Lower leg skin (tissue), 4 donors: Measurements from ENCODE around the gene VPS54. TPM values are rescaled to one million over a fixed set of nuclear protein-coding genes. Genes with fewer than 3 reads are reported as not detected.

Experiments used
- DNase-seq, 2 donors: peaks; one replicate each; pipeline ENCODE4 v3.0.0-alpha.2; 2019; ENCODE audit warnings: low spot score in 2 of 2
- H3K4me3 ChIP-seq: fragments of 200-600 bp; sonication (generic); 2 replicates; pipeline ENCODE4 v1.5.1; 2017; ENCODE audit warnings: mild to moderate bottlenecking, low read depth; ENCODE audit not compliant: poor library complexity, severe bottlenecking
- POLR2A ChIP-seq, 2 donors: fragments of 450-650 bp; IDR thresholded peaks; one replicate each; pipeline ENCODE4 v1.6.1; 2016 to 2017; ENCODE audit warnings: antibody characterized with exemption in 2 of 2, mild to moderate bottlenecking in 1 of 2, moderate library complexity in 1 of 2
- WGBS, 2 donors: methylation state at CpG; one replicate each; pipeline ENCODE4 v1.1.5; 2018; 5-methylcytosine and 5-hydroxymethylcytosine counted together
- intact Hi-C: fragments of 100-400 bp; cut with DNase I; formaldehyde crosslinking; loops from one replicate; pipeline ENCODE4 v1.15.0; 2023; ENCODE audit warnings: low total_unique reads
- total RNA-seq, 4 donors: library from RNA; depleted of rRNA; stranded (reverse); fragments of >200 nt; gene quantifications; one replicate each; pipeline ENCODE4 v1.1.0, GENCODE V29; 2016
- TF ChIP-seq, protein P1 (sequence below), 3 donors: fragments of 450-650 bp; IDR thresholded peaks; one replicate each; pipeline ENCODE4 v1.5.1; 2016; ENCODE audit warnings: antibody characterized with exemption in 3 of 3, mild to moderate bottlenecking in 3 of 3, moderate library complexity in 2 of 3

Gene VPS54
- total RNA-seq, 4 donors from 2014 or later, result 14.8 to 26.4 (median 20.9) TPM

DNA sequence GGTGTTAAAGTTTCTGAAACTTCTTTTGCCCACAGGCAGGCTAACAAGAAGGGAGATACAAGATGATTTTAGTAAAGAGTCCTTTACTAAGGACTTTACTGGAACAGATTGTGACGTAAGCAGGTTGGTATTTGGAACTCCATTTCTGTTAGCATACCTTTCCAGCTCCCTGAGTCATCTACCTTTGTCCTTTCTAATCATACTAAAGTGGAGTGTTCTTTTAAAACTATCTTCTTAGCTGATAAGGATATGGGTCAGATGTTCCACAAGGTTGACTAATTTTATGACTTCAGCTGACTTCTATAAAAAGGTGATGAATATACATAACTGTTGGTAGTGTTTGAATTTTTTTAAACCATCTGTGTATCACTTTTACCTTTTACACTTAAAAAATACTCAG, 156.4 kb downstream of the VPS54 start:
- TF ChIP-seq, protein P1, sequence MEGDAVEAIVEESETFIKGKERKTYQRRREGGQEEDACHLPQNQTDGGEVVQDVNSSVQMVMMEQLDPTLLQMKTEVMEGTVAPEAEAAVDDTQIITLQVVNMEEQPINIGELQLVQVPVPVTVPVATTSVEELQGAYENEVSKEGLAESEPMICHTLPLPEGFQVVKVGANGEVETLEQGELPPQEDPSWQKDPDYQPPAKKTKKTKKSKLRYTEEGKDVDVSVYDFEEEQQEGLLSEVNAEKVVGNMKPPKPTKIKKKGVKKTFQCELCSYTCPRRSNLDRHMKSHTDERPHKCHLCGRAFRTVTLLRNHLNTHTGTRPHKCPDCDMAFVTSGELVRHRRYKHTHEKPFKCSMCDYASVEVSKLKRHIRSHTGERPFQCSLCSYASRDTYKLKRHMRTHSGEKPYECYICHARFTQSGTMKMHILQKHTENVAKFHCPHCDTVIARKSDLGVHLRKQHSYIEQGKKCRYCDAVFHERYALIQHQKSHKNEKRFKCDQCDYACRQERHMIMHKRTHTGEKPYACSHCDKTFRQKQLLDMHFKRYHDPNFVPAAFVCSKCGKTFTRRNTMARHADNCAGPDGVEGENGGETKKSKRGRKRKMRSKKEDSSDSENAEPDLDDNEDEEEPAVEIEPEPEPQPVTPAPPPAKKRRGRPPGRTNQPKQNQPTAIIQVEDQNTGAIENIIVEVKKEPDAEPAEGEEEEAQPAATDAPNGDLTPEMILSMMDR (IDR thresholded peaks at IDR 0.05), result no peak
- no peak for TF ChIP-seq POLR2A (IDR thresholded peaks at IDR 0.05)
- no peak for DNase-seq
- H3K4me3 ChIP-seq, result no peak overlapping the region
- intact Hi-C loops, result loop anchor here (10.0 kb wide), 1 partner anchor 168 kb away; no protein-coding TSS in a partner anchor
- 55 to 63% methylated on average over 1 of the region's 1 CpG for WGBS, 2 donors

DNA sequence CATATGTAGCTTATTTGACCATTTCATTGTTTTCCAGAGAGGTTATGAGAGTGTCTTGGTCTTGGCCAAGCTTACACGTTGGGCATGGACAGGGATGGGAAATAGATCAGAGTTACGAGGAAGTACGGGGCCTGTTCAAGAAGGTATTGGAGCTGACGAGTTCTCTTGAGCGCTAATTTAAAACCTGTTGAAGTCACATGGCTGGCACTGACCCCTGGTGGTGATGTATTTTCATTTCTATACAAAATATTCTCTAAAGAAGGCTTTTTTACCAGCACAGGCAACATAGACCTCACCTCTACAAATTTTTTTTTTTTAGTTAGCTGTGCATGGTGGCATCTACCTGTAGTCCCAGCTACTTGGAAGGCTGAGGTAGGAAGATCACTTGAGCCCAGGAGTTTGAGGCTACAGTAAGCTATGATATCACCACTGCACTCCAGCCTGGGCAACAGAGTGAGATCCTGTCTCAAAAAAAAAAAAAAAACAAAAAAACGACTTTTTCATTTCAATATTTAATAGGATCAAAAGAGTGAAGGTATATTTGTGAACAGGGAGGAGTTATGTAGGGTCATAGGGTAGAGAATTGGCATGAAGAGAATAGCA, 157.9 kb downstream of the VPS54 start:
- no peak for TF ChIP-seq POLR2A (IDR thresholded peaks at IDR 0.05)
- TF ChIP-seq, protein P1 (IDR thresholded peaks at IDR 0.05), result no peak
- 16 to 24% methylated on average over 6 of the region's 6 CpGs for WGBS, 2 donors

GRCh38 chr2:63858291-63858690, 160.9 kb downstream of the VPS54 start:
- TF ChIP-seq, protein P1 (IDR thresholded peaks at IDR 0.05), result no peak
- TF ChIP-seq POLR2A (IDR thresholded peaks at IDR 0.05), result no peak
- intact Hi-C loops, result no loop called here
- 93% methylated on average over 2 of the region's 2 CpGs for WGBS, 2 donors
- H3K4me3 ChIP-seq, result no peak overlapping the region
- no peak for DNase-seq

More for the DNA sequence above, 157.9 kb downstream of the VPS54 start:
- no peak overlapping the region for H3K4me3 ChIP-seq
- DNase-seq, result peak in 1 of 2 donors; percentile 55
- intact Hi-C loops, result loop anchor here (10.0 kb wide), 1 partner anchor 167 kb away; no protein-coding TSS in a partner anchor

GRCh38 chr2:63856303-63856603, 163.0 kb downstream of the VPS54 start:
- no peak for DNase-seq
- H3K4me3 ChIP-seq, result no peak overlapping the region
- intact Hi-C loops, result no loop called here
- TF ChIP-seq, protein P1 (IDR thresholded peaks at IDR 0.05), result no peak
- no peak for TF ChIP-seq POLR2A (IDR thresholded peaks at IDR 0.05)
- 43 to 52% methylated on average over 5 of the region's 5 CpGs for WGBS, 2 donors

DNA sequence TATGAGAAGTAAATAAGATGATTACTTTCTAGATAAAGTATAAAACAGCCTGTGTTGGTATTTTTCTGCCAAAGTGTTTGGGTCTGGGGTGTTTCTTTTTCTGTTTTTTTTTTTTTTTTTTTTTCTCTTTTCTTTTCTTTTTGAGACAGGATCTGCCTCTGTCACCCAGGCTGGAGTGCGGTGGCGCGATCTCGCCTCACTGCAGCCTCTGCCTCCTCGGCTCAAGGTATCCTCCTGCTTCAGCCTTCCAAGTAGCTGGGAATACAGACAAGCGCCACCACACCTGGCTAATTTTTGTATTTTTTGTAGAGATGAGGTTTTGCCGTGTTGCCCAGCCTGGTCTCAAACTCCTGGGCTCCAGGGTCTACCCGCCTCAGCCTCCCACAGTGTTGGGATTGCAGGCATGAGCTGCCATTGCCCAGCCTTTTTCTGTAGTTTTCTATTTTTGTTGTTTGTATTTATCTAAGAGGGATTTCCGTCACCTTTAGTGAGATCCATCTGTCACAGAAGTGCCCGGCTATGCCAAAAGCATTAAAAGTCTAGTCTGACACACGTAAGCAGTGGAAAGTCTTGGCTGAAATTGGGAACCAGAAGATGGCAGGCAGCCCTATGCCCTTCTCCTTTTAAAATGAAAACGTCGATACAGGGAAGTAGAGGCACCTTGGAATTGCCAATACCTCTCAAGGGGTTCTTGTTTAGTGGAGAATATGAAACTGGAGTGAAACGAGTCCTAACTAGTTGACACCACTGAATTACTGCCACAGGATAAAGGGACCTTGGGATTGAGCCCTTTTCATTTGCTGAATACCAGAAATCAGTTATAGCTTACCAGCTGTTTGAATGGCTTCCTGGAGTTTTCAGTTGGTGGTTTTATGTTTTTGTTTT, 163.6 kb downstream of the VPS54 start:
- 78 to 83% methylated on average over 14 of the region's 14 CpGs for WGBS, 2 donors
- TF ChIP-seq, protein P1 (IDR thresholded peaks at IDR 0.05), result no peak
- no peak for TF ChIP-seq POLR2A (IDR thresholded peaks at IDR 0.05)
- no peak for DNase-seq
- intact Hi-C loops, result no loop called here
- no peak overlapping the region for H3K4me3 ChIP-seq
